Endothelial cell of umbilical vein (primary cell): Measurements from ENCODE around the gene TLN1. TPM values are rescaled to one million over a fixed set of nuclear protein-coding genes. Genes with fewer than 3 reads are reported as not detected.

Experiments used
- BruUV-seq: library from RNA; stranded (reverse); fragments of 400-500 nt; replicated peaks from 2 replicates; lab custom pipeline; 2021; lab: Mats Ljungman, UMichigan
- CTCF ChIA-PET: fragments of 300-600, 350-600 bp; sonication (Branson Sonifier 250); formaldehyde crosslinking; loops from one replicate; lab custom pipeline; 2021; ENCODE audit warnings: antibody characterized with exemption, inconsistent platforms; lab: Charles Lee
- POLR2A ChIA-PET: fragments of 300-600, 350-600 bp; sonication (Branson Sonifier 250); formaldehyde crosslinking; loops from one replicate; lab custom pipeline; 2021; ENCODE audit warnings: antibody characterized with exemption, inconsistent platforms; lab: Charles Lee
- DNase-seq: peaks from one replicate; pipeline ENCODE4 v3.0.0-alpha.2; 2011; ENCODE audit warnings: low read depth, low spot score
- FAIRE-seq: peaks from 2 replicates; lab custom pipeline; 2011; peaks lifted over from hg19 to GRCh38; lab: Jason Lieb, UNC
- H2AFZ ChIP-seq: 2 replicates; pipeline ENCODE4 v1.6.0; 2012; ENCODE audit warnings: low read depth, low read length, control low read depth, inconsistent platforms
- H3K27ac ChIP-seq: 2 replicates; pipeline ENCODE4 v1.5.1; 2011; ENCODE audit warnings: low read depth, mild to moderate bottlenecking, control low read depth, low read length, moderate library complexity; ENCODE audit not compliant: insufficient read depth
- H3K27me3 ChIP-seq, 2 experiments: 2 replicates each; pipeline versions ENCODE4 v1.6.0 to v1.6.1; 2011; ENCODE audit warnings: low read length in 2 of 2, mixed read lengths in 1 of 2; ENCODE audit not compliant: control insufficient read depth in 2 of 2, insufficient read depth in 2 of 2
- H3K36me3 ChIP-seq, 2 experiments: 2 replicates in 1 of 2; 3 replicates in 1 of 2; pipeline ENCODE4 v1.5.1; 2011; ENCODE audit warnings: low read length in 2 of 2, mild to moderate bottlenecking in 1 of 2, moderate library complexity in 1 of 2; ENCODE audit not compliant: control insufficient read depth in 2 of 2, insufficient read depth in 2 of 2; ENCODE audit errors: extremely low read depth in 1 of 2
- H3K4me1 ChIP-seq: 3 replicates; pipeline ENCODE4 v1.5.1; 2011; ENCODE audit warnings: mild to moderate bottlenecking, low read length; ENCODE audit not compliant: control insufficient read depth, insufficient read depth; ENCODE audit errors: extremely low read depth
- H3K4me2 ChIP-seq: 2 replicates; pipeline ENCODE4 v1.6.1; 2011; ENCODE audit warnings: low read length, control low read depth, mixed read lengths; ENCODE audit not compliant: insufficient read depth
- H3K4me3 ChIP-seq, 3 experiments: fragments of 200-600 bp in 1 of 3; sonication (generic), shearing (Covaris generic) in 1 of 3; replicated peaks in 1 of 3; 2 replicates each; pipeline ENCODE4 v1.5.1; 2011 to 2016; ENCODE audit warnings: control low read depth in 3 of 3, low read length in 3 of 3, mild to moderate bottlenecking in 2 of 3, inconsistent platforms in 1 of 3, low read depth in 1 of 3, moderate library complexity in 1 of 3; ENCODE audit not compliant: insufficient read depth in 1 of 3
- H3K79me2 ChIP-seq: 2 replicates; pipeline ENCODE4 v1.6.0; 2012; ENCODE audit warnings: low read length, inconsistent platforms; ENCODE audit not compliant: control insufficient read depth, insufficient read depth
- H3K9ac ChIP-seq: replicated peaks from 2 replicates; pipeline ENCODE3; 2011; ENCODE audit warnings: low read length, control low read depth; ENCODE audit not compliant: insufficient read depth; ENCODE audit errors: extremely low read depth
- H3K9me1 ChIP-seq: replicated peaks from 3 replicates; pipeline ENCODE4 v1.6.0; 2011; ENCODE audit warnings: mild to moderate bottlenecking, low read length; ENCODE audit not compliant: control insufficient read depth, insufficient read depth; ENCODE audit errors: extremely low read depth
- H3K9me3 ChIP-seq: replicated peaks from 2 replicates; pipeline ENCODE4 v1.5.1; 2012; ENCODE audit warnings: low read length, inconsistent platforms; ENCODE audit not compliant: control insufficient read depth, insufficient read depth
- H4K20me1 ChIP-seq: replicated peaks from 2 replicates; pipeline ENCODE3; 2011; ENCODE audit warnings: mild to moderate bottlenecking, low read length; ENCODE audit not compliant: control insufficient read depth, insufficient read depth; ENCODE audit errors: extremely low read depth
- CTCF ChIP-seq, 2 donors: IDR thresholded peaks; 1 replicate in 1 of 2; 2 replicates in 1 of 2; pipeline ENCODE4 v1.5.1; 2011; ENCODE audit warnings: low read length in 2 of 2, mild to moderate bottlenecking in 2 of 2, moderate library complexity in 2 of 2, control low read depth in 1 of 2, inconsistent platforms in 1 of 2, low read depth in 1 of 2; ENCODE audit not compliant: insufficient read depth in 1 of 2; ENCODE audit errors: extremely low read depth in 1 of 2
- EZH2 ChIP-seq: IDR thresholded peaks from 2 replicates; pipeline ENCODE4 v1.6.1; 2012; ENCODE audit warnings: borderline replicate concordance, low read depth, mild to moderate bottlenecking, moderate library complexity, low read length, inconsistent platforms; ENCODE audit not compliant: severe bottlenecking
- FOS ChIP-seq: IDR thresholded peaks from 2 replicates; pipeline ENCODE4 v1.6.1; 2011; ENCODE audit warnings: mild to moderate bottlenecking, low read length, moderate library complexity, borderline replicate concordance; ENCODE audit not compliant: insufficient read depth
- GATA2 ChIP-seq: IDR thresholded peaks from 2 replicates; pipeline ENCODE4 v1.7.0; 2011; ENCODE audit warnings: low read depth, mild to moderate bottlenecking, moderate library complexity, mixed read lengths, low read length; ENCODE audit not compliant: insufficient read length, insufficient read depth
- JUN ChIP-seq: IDR thresholded peaks from 2 replicates; pipeline ENCODE4 v1.6.1; 2011; ENCODE audit warnings: borderline replicate concordance, low read depth; ENCODE audit not compliant: insufficient read length, insufficient read depth
- MAX ChIP-seq: IDR thresholded peaks from 2 replicates; pipeline ENCODE4 v1.6.1; 2011; ENCODE audit not compliant: insufficient read depth, insufficient read length
- MYC ChIP-seq: IDR thresholded peaks from one replicate; pipeline ENCODE4 v1.6.1; 2011; ENCODE audit warnings: mild to moderate bottlenecking, low read depth, low read length
- POLR2A ChIP-seq: IDR thresholded peaks from 2 replicates; pipeline ENCODE4 v1.6.1; 2012; ENCODE audit warnings: low read depth, mild to moderate bottlenecking, control low read depth, low read length
- POLR2AphosphoS5 ChIP-seq: IDR thresholded peaks from 2 replicates; pipeline ENCODE4 v1.6.1; 2012; ENCODE audit warnings: low read depth, mild to moderate bottlenecking, control low read depth, low read length, moderate library complexity; ENCODE audit not compliant: insufficient read depth
- dilution Hi-C: fragments of 300-500 bp; cut with MboI; formaldehyde crosslinking; loops from one replicate; pipeline ENCODE4 v1.15.0; 2019; ENCODE audit warnings: low sequenced_read_pairs; ENCODE audit not compliant: extremely low pct_ligation_motif_present
- intact Hi-C: fragments of 100-400 bp; cut with micrococcal nuclease; formaldehyde crosslinking; loops from one replicate; pipeline ENCODE4 v1.10.0; 2022
- polyA plus RNA-seq, 4 experiments: library from polyadenylated mRNA; depleted of rRNA in 3 of 4; stranded (reverse) in 3 of 4; unstranded in 1 of 4; fragments of >200 nt; gene quantifications; 2 replicates each; pipeline versions ENCODE4 v1.2.1 to v1.2.3, GENCODE V29; 2011 to 2012; ENCODE audit warnings: missing spikeins in 1 of 4
- total RNA-seq: library from RNA; stranded (reverse); gene quantifications from 2 replicates; pipeline ENCODE4 v1.2.3, GENCODE V29; 2021

TLN1 gene
- total and polyA plus RNA-seq, 2 donors (not counting 3 experiments of a cell fraction or from before 2014, with no cell fraction given) = 120 to 450 TPM

- no peaks in the 10 kb centered on the region for H3K4me1 ChIP-seq
- dilution Hi-C loops = no loop called here
- no peak overlapping the region for H3K4me2 ChIP-seq
- no peak overlapping the region for H3K27ac ChIP-seq
- ChIA-PET POLR2A (no interaction called here), CTCF (interaction anchor here (0.8 to 8.9 kb wide), 2 partner anchors 10 to 22 kb away, joined by 3 to 53 read pairs; no protein-coding TSS in a partner anchor)
- no peaks in the 10 kb centered on the region for H4K20me1 ChIP-seq
- H3K79me2 ChIP-seq = peaks cover 12% of the 10 kb centered on the region
- H2AFZ ChIP-seq = no peak overlapping the region
- H3K9me3 ChIP-seq = no peaks in the 10 kb centered on the region
- no peaks in the 10 kb centered on the region for H3K9me1 ChIP-seq
- TF ChIP-seq POLR2A = no peak
- TF ChIP-seq GATA2 = no peak
- TF ChIP-seq FOS = no peak
- TF ChIP-seq POLR2AphosphoS5 = no peak
- no peak for TF ChIP-seq MAX
- no peak for TF ChIP-seq EZH2
- no peak for TF ChIP-seq MYC
- TF ChIP-seq CTCF (IDR thresholded peaks at IDR 0.05; ENCODE audit: extremely low read depth in 1 of 2, insufficient read depth in 1 of 2, low read depth in 1 of 2, low read length in 2 of 2) = no peak
- no peak for TF ChIP-seq JUN
- peaks cover 56 to 85% of the 10 kb centered on the region in 2 experiments for H3K36me3 ChIP-seq
- DNase-seq (no peak), FAIRE-seq (no peak)
- H3K27me3 ChIP-seq = no peaks in the 10 kb centered on the region
- H3K4me3 ChIP-seq = no peak overlapping the region
- H3K9ac ChIP-seq = no peak overlapping the region
- TSS peak; percentile 66 for BruUV-seq
- intact Hi-C loops = no loop called here
These were observed 12.4 kb downstream of the TLN1 start for GRCh38 chr9:35719546-35719945.
